ENCODE data around the gene COL4A3. TPM values are rescaled to one million over a fixed set of nuclear protein-coding genes. Genes with fewer than 3 reads are reported as not detected.

Gene COL4A3
- polyA plus RNA-seq, 1 donor from 2014 or later = 0.10 TPM

GRCh38 chr2:227295806-227296205 lies 131.4 kb downstream of the COL4A3 start:
- no peak overlapping the region for H3K4me2 ChIP-seq (ENCODE audit: low read length)
- no peaks in the 10 kb centered on the region for H3K9me2 ChIP-seq (ENCODE audit: insufficient read depth, low read length)
- H2AFZ ChIP-seq (ENCODE audit: low read depth, low read length) = no peak overlapping the region
- H3K79me2 ChIP-seq (replicated peaks; ENCODE audit: insufficient read depth, low read length) = no peaks in the 10 kb centered on the region
- no peaks in the 10 kb centered on the region for H3K9me3 ChIP-seq (ENCODE audit: low read length)
- no peaks in the 10 kb centered on the region for H3K27me3 ChIP-seq (ENCODE audit: insufficient read depth, low read depth, low read length)
- no peak for TF ChIP-seq POLR2AphosphoS5 (IDR thresholded peaks at IDR 0.05)
- no peak for TF ChIP-seq RAD21 (conservative IDR thresholded peaks at IDR 0.05)
- TF ChIP-seq SMC3 (conservative IDR thresholded peaks at IDR 0.05; ENCODE audit: poor library complexity) = no peak
- TF ChIP-seq TAF1 (IDR thresholded peaks at IDR 0.05; ENCODE audit: low read depth) = no peak
- TF ChIP-seq, protein P1, sequence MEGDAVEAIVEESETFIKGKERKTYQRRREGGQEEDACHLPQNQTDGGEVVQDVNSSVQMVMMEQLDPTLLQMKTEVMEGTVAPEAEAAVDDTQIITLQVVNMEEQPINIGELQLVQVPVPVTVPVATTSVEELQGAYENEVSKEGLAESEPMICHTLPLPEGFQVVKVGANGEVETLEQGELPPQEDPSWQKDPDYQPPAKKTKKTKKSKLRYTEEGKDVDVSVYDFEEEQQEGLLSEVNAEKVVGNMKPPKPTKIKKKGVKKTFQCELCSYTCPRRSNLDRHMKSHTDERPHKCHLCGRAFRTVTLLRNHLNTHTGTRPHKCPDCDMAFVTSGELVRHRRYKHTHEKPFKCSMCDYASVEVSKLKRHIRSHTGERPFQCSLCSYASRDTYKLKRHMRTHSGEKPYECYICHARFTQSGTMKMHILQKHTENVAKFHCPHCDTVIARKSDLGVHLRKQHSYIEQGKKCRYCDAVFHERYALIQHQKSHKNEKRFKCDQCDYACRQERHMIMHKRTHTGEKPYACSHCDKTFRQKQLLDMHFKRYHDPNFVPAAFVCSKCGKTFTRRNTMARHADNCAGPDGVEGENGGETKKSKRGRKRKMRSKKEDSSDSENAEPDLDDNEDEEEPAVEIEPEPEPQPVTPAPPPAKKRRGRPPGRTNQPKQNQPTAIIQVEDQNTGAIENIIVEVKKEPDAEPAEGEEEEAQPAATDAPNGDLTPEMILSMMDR (IDR thresholded peaks at IDR 0.05; ENCODE audit: poor library complexity, severe bottlenecking) = no peak
- no peaks in the 10 kb centered on the region for H4K20me1 ChIP-seq (ENCODE audit: insufficient read depth)
- no peak overlapping the region for H3K27ac ChIP-seq (ENCODE audit: low read length)
- no peak overlapping the region for H3K9ac ChIP-seq (ENCODE audit: low read length)
- H3K4me3 ChIP-seq (ENCODE audit: low read length) = no peak overlapping the region
- H3F3A ChIP-seq (ENCODE audit: insufficient read depth, low read length, poor library complexity, severe bottlenecking) = no peaks in the 10 kb centered on the region
- no peaks in the 10 kb centered on the region for H3K36me3 ChIP-seq (ENCODE audit: insufficient read depth, low read length)

- no peak for TF ChIP-seq RAD21 (conservative IDR thresholded peaks at IDR 0.05)
- no peak for TF ChIP-seq POLR2AphosphoS5 (IDR thresholded peaks at IDR 0.05)
- TF ChIP-seq, protein P2, sequence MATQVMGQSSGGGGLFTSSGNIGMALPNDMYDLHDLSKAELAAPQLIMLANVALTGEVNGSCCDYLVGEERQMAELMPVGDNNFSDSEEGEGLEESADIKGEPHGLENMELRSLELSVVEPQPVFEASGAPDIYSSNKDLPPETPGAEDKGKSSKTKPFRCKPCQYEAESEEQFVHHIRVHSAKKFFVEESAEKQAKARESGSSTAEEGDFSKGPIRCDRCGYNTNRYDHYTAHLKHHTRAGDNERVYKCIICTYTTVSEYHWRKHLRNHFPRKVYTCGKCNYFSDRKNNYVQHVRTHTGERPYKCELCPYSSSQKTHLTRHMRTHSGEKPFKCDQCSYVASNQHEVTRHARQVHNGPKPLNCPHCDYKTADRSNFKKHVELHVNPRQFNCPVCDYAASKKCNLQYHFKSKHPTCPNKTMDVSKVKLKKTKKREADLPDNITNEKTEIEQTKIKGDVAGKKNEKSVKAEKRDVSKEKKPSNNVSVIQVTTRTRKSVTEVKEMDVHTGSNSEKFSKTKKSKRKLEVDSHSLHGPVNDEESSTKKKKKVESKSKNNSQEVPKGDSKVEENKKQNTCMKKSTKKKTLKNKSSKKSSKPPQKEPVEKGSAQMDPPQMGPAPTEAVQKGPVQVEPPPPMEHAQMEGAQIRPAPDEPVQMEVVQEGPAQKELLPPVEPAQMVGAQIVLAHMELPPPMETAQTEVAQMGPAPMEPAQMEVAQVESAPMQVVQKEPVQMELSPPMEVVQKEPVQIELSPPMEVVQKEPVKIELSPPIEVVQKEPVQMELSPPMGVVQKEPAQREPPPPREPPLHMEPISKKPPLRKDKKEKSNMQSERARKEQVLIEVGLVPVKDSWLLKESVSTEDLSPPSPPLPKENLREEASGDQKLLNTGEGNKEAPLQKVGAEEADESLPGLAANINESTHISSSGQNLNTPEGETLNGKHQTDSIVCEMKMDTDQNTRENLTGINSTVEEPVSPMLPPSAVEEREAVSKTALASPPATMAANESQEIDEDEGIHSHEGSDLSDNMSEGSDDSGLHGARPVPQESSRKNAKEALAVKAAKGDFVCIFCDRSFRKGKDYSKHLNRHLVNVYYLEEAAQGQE (IDR thresholded peaks at IDR 0.05; ENCODE audit: borderline replicate concordance) = no peak
- no peak for TF ChIP-seq SMC3 (conservative IDR thresholded peaks at IDR 0.05; ENCODE audit: poor library complexity)
- no peak for TF ChIP-seq EZH2 (IDR thresholded peaks at IDR 0.05; ENCODE audit: borderline replicate concordance, insufficient read depth, low read length, poor library complexity, severe bottlenecking)
- no peak for TF ChIP-seq EP300 (conservative IDR thresholded peaks at IDR 0.05; ENCODE audit: poor library complexity, severe bottlenecking)
- TF ChIP-seq, protein P1 (IDR thresholded peaks at IDR 0.05; ENCODE audit: poor library complexity, severe bottlenecking) = no peak
- TF ChIP-seq MXI1 (conservative IDR thresholded peaks at IDR 0.05; ENCODE audit: poor library complexity, severe bottlenecking) = no peak
- no peak for TF ChIP-seq TAF1 (IDR thresholded peaks at IDR 0.05; ENCODE audit: low read depth)
- H3F3A ChIP-seq (ENCODE audit: insufficient read depth, low read length, poor library complexity, severe bottlenecking) = no peaks in the 10 kb centered on the region
- no peak overlapping the region for H2AFZ ChIP-seq (ENCODE audit: low read depth, low read length)
- H3K36me3 ChIP-seq (ENCODE audit: insufficient read depth, low read length) = no peaks in the 10 kb centered on the region
- no peak overlapping the region for H3K9ac ChIP-seq (ENCODE audit: low read length)
- H3K79me2 ChIP-seq (replicated peaks; ENCODE audit: insufficient read depth, low read length) = no peaks in the 10 kb centered on the region
- H3K4me2 ChIP-seq (ENCODE audit: low read length) = no peak overlapping the region
- no peaks in the 10 kb centered on the region for H4K20me1 ChIP-seq (ENCODE audit: insufficient read depth)
- no peaks in the 10 kb centered on the region for H3K27me3 ChIP-seq (ENCODE audit: insufficient read depth, low read depth, low read length)
- no peaks in the 10 kb centered on the region for H3K9me2 ChIP-seq (ENCODE audit: insufficient read depth, low read length)
- no peak overlapping the region for H3K27ac ChIP-seq (ENCODE audit: low read length)
- H3K4me3 ChIP-seq (ENCODE audit: low read length) = no peak overlapping the region
- H3K9me3 ChIP-seq (ENCODE audit: low read length) = no peaks in the 10 kb centered on the region
Observed at GRCh38 chr2:227296671-227297405, 132.4 kb downstream of the COL4A3 start.

Data from neural cell (in vitro differentiated cells).